Stimulated activated CD4-positive, alpha-beta T cell treated with anti-CD3 and anti-CD28 coated beads, Interleukin-2, amount 100 ng/mL, for 24 hours (primary cell): ENCODE results near the gene ABCA4.

Experiments used
- DNase-seq, 2 donors: peaks; one replicate each; pipeline ENCODE4 v3.0.0-alpha.2; 2020

The ABCA4 gene

GRCh38 chr1:94101613-94102525 is 19.1 kb downstream of the ABCA4 start:
- DNase-seq = no peak

GRCh38 chr1:94100785-94101612 is 19.9 kb downstream of the ABCA4 start:
- DNase-seq = no peak

- DNase-seq = no peak
Observed at GRCh38 chr1:94100129-94100784, 20.7 kb downstream of the ABCA4 start.

- no peak for DNase-seq
Observed at GRCh38 chr1:94099303-94099702, 21.6 kb downstream of the ABCA4 start.

GRCh38 chr1:94098585-94099111 is 22.3 kb downstream of the ABCA4 start:
- no peak for DNase-seq

- DNase-seq = no peak
Observed at GRCh38 chr1:94096797-94097549, 24.0 kb downstream of the ABCA4 start.

- DNase-seq = no peak
Observed at GRCh38 chr1:94095744-94096469, 25.0 kb downstream of the ABCA4 start.

GRCh38 chr1:94095112-94095637 is 25.8 kb downstream of the ABCA4 start:
- DNase-seq = no peak

GRCh38 chr1:94094469-94095111 is 26.4 kb downstream of the ABCA4 start:
- no peak for DNase-seq

GRCh38 chr1:94093996-94094395 is 27.0 kb downstream of the ABCA4 start:
- no peak for DNase-seq

GRCh38 chr1:94093396-94093795 is 27.6 kb downstream of the ABCA4 start:
- DNase-seq = no peak

- no peak for DNase-seq
Observed at GRCh38 chr1:94092210-94092613, 28.7 kb downstream of the ABCA4 start.

- no peak for DNase-seq
Observed at GRCh38 chr1:94090761-94091160, 30.2 kb downstream of the ABCA4 start.

- no peak for DNase-seq
Observed at GRCh38 chr1:94087193-94087592, 33.8 kb downstream of the ABCA4 start.

GRCh38 chr1:94084547-94084946 is 36.4 kb downstream of the ABCA4 start:
- DNase-seq = no peak

GRCh38 chr1:94084085-94084484 is 36.9 kb downstream of the ABCA4 start:
- DNase-seq = no peak

GRCh38 chr1:94083681-94084080 is 37.3 kb downstream of the ABCA4 start:
- no peak for DNase-seq

GRCh38 chr1:94081566-94082344 is 39.2 kb downstream of the ABCA4 start:
- no peak for DNase-seq

GRCh38 chr1:94079989-94080388 is 41.0 kb downstream of the ABCA4 start:
- DNase-seq = no peak
